ENCODE results near the gene THSD4.

GRCh38 chr15:71571641-71572040, 456.4 kb downstream of the THSD4 start:
- TF ChIP-seq YY1 (IDR thresholded peaks at IDR 0.05; ENCODE audit: insufficient read depth, insufficient read length) (no peak), SUZ12 (IDR thresholded peaks at IDR 0.05; ENCODE audit: extremely low read depth, insufficient read depth, insufficient read length) (no peak)

All from NT2/D1 (cell line).